Astrocyte (in vitro differentiated cells and primary cell): ENCODE results near the gene P3H3. TPM values are rescaled to one million over a fixed set of nuclear protein-coding genes. Genes with fewer than 3 reads are reported as not detected.

Experiments
- DNase-seq: peaks from one replicate; pipeline ENCODE4 v3.0.0-alpha.2; 2010; ENCODE audit warnings: low read depth
- FAIRE-seq: peaks from 2 replicates; lab custom pipeline; 2011; peaks lifted over from hg19 to GRCh38; lab: Jason Lieb, UNC
- H2AFZ ChIP-seq: 2 replicates; pipeline ENCODE4 v1.6.0; 2012; ENCODE audit warnings: low read depth, low read length, inconsistent platforms
- H3K27ac ChIP-seq: 2 replicates; pipeline ENCODE4 v1.5.1; 2011; ENCODE audit warnings: low read depth, low read length, inconsistent platforms
- H3K27me3 ChIP-seq: 2 replicates; pipeline ENCODE4 v1.6.0; 2011; ENCODE audit warnings: low read length, inconsistent platforms; ENCODE audit not compliant: insufficient read depth
- H3K36me3 ChIP-seq: 2 replicates; pipeline ENCODE4 v1.5.1; 2011; ENCODE audit warnings: low read length, inconsistent platforms; ENCODE audit not compliant: insufficient read depth
- H3K4me1 ChIP-seq: 2 replicates; pipeline ENCODE4 v1.5.1; 2011; ENCODE audit warnings: low read length, inconsistent platforms; ENCODE audit not compliant: insufficient read depth
- H3K4me2 ChIP-seq: 2 replicates; pipeline ENCODE4 v1.6.0; 2012; ENCODE audit warnings: low read length, inconsistent platforms
- H3K4me3 ChIP-seq: 2 replicates; pipeline ENCODE4 v1.5.1; 2011; ENCODE audit warnings: low read depth, mild to moderate bottlenecking, low read length, inconsistent platforms; ENCODE audit not compliant: insufficient read depth
- H3K79me2 ChIP-seq: 2 replicates; pipeline ENCODE4 v1.6.0; 2012; ENCODE audit warnings: mild to moderate bottlenecking, low read length, inconsistent platforms; ENCODE audit not compliant: insufficient read depth
- H3K9ac ChIP-seq: 2 replicates; pipeline ENCODE4 v1.6.0; 2012; ENCODE audit warnings: mild to moderate bottlenecking, low read length, inconsistent platforms
- H3K9me3 ChIP-seq: 2 replicates; pipeline ENCODE4 v1.5.1; 2012; ENCODE audit warnings: low read depth, mild to moderate bottlenecking, low read length, inconsistent platforms; ENCODE audit not compliant: insufficient read depth
- H4K20me1 ChIP-seq: 2 replicates; pipeline ENCODE4 v1.6.0; 2012; ENCODE audit warnings: low read length, inconsistent platforms; ENCODE audit not compliant: insufficient read depth
- H3K27ac Mint-ChIP-seq: one replicate; pipeline ENCODE4 v1.8.0; 2021; ENCODE audit warnings: mild to moderate bottlenecking, mixed read lengths; ENCODE audit not compliant: unreplicated experiment
- H3K27me3 Mint-ChIP-seq: one replicate; pipeline ENCODE4 v1.8.0; 2021; ENCODE audit warnings: low read depth, mixed read lengths; ENCODE audit not compliant: unreplicated experiment
- H3K36me3 Mint-ChIP-seq: one replicate; pipeline ENCODE4 v1.8.0; 2021; ENCODE audit warnings: low read depth, mixed read lengths; ENCODE audit not compliant: unreplicated experiment
- H3K4me1 Mint-ChIP-seq: one replicate; pipeline ENCODE4 v1.8.0; 2021; ENCODE audit warnings: low read depth, mixed read lengths; ENCODE audit not compliant: unreplicated experiment
- H3K4me3 Mint-ChIP-seq: one replicate; pipeline ENCODE4 v1.8.0; 2021; ENCODE audit warnings: mild to moderate bottlenecking, moderate library complexity, mixed read lengths; ENCODE audit not compliant: unreplicated experiment
- H3K9me3 Mint-ChIP-seq: one replicate; pipeline ENCODE4 v1.8.0; 2021; ENCODE audit warnings: mild to moderate bottlenecking, mixed read lengths; ENCODE audit not compliant: unreplicated experiment
- EZH2 ChIP-seq: IDR thresholded peaks from 2 replicates; pipeline ENCODE4 v1.6.1; 2012; ENCODE audit warnings: mild to moderate bottlenecking, low read length, inconsistent platforms; ENCODE audit not compliant: insufficient read depth
- total RNA-seq: library from RNA; stranded (reverse); gene quantifications from 2 replicates; pipeline ENCODE4 v1.2.1, GENCODE V29; 2021
- TF ChIP-seq, protein P1 (sequence below): IDR thresholded peaks from 2 replicates; pipeline ENCODE4 v1.5.1; 2011; ENCODE audit warnings: low read depth, mild to moderate bottlenecking, inconsistent platforms, low read length, moderate library complexity; ENCODE audit not compliant: insufficient read depth

The P3H3 gene
- total RNA-seq, 1 donor from 2014 or later: 101 TPM

DNA sequence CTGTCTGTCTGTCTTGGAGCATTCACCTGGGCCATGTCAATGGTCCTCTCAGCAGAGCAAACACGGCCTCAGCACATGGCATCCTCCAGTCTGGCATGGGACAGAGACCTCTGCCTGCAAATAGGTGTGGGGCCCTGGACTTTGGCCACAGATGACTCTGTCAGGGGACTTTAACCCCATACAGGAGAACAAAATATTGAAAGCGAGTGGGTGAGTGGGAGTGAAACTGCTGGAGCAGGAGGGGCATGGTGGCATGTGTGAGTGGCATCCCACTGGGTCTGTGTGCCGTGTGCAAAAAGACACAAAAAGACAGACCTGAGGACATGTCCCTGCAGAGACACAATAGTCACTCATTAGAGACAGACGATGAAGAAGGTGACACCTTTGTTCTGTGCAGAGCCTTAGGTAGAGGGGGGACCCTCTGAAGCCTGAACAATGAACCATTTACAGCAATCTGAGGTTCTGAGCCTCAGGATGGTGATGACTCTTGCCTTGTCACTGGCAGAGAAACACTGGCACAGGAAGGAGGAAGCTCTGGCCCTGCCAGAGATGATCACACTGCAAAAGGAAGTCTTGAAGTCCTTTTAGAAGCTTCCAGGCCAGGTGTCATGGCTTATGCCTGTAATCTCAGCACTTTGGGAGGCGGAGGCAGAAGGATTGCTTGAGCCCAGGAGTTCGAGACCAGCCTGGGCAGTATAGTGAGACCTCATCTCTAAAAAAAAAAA, 48.3 kb upstream of the P3H3 start:
- H3K4me1 Mint-ChIP-seq: peaks cover 9% of the 10 kb centered on the region
- no peaks in the 10 kb centered on the region for H3K79me2 ChIP-seq
- H3K27ac ChIP-seq: no peak overlapping the region
- peaks cover 6% of the 10 kb centered on the region for H3K4me1 ChIP-seq
- H4K20me1 ChIP-seq: no peaks in the 10 kb centered on the region
- H3K27me3 Mint-ChIP-seq: peaks cover 32% of the 10 kb centered on the region
- no peaks in the 10 kb centered on the region for H3K27me3 ChIP-seq
- H3K36me3 ChIP-seq: peaks cover 4% of the 10 kb centered on the region
- H3K9me3 Mint-ChIP-seq: peaks cover 4% of the 10 kb centered on the region
- H2AFZ ChIP-seq: no peak overlapping the region
- no peak overlapping the region for H3K27ac Mint-ChIP-seq
- H3K9me3 ChIP-seq: no peaks in the 10 kb centered on the region
- H3K9ac ChIP-seq: no peak overlapping the region
- H3K4me3 ChIP-seq: no peak overlapping the region
- H3K36me3 Mint-ChIP-seq: peaks cover 11% of the 10 kb centered on the region
- H3K4me3 Mint-ChIP-seq: peak overlapping the region; percentile 74
- FAIRE-seq: no peak
- TF ChIP-seq, protein P1, sequence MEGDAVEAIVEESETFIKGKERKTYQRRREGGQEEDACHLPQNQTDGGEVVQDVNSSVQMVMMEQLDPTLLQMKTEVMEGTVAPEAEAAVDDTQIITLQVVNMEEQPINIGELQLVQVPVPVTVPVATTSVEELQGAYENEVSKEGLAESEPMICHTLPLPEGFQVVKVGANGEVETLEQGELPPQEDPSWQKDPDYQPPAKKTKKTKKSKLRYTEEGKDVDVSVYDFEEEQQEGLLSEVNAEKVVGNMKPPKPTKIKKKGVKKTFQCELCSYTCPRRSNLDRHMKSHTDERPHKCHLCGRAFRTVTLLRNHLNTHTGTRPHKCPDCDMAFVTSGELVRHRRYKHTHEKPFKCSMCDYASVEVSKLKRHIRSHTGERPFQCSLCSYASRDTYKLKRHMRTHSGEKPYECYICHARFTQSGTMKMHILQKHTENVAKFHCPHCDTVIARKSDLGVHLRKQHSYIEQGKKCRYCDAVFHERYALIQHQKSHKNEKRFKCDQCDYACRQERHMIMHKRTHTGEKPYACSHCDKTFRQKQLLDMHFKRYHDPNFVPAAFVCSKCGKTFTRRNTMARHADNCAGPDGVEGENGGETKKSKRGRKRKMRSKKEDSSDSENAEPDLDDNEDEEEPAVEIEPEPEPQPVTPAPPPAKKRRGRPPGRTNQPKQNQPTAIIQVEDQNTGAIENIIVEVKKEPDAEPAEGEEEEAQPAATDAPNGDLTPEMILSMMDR: no peak
- no peak for TF ChIP-seq EZH2
- H3K4me2 ChIP-seq: no peak overlapping the region
- no peak for DNase-seq

DNA sequence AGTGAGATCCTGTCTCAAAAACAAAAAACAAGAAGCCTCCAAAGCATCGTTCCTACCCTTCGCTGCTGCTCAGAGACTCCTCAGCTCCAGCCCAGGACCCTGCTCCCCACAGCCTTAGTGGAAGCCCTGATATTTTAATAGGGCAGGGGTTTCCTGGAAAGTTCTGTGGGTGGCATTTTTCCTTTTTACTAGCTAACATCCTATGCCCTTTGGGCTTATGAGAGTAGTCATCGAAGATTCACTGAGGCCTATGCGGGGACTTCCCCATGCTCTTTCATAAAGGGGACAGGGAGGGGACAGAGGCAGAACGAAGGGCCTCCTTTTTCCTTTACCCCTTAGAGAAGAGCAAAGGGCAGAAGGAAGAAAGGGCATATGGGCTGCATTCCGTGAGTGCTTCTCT, 47.6 kb upstream of the P3H3 start:
- H3K27me3 Mint-ChIP-seq: peaks cover 28% of the 10 kb centered on the region
- Histone ChIP-seq H4K20me1 (no peaks in the 10 kb centered on the region), H3K4me3 (no peak overlapping the region), H3K79me2 (no peaks in the 10 kb centered on the region), H3K9ac (no peak overlapping the region), H3K9me3 (no peaks in the 10 kb centered on the region), H3K27ac (no peak overlapping the region), H2AFZ (no peak overlapping the region), H3K4me1 (peaks cover 6% of the 10 kb centered on the region), H3K36me3 (no peaks in the 10 kb centered on the region), H3K4me2 (no peak overlapping the region), H3K27me3 (no peaks in the 10 kb centered on the region)
- no peak overlapping the region for H3K27ac Mint-ChIP-seq
- H3K36me3 Mint-ChIP-seq: peaks cover 9% of the 10 kb centered on the region
- DNase-seq (no peak), FAIRE-seq (no peak)
- peaks cover 4% of the 10 kb centered on the region for H3K9me3 Mint-ChIP-seq
- H3K4me1 Mint-ChIP-seq: peaks cover 9% of the 10 kb centered on the region
- no peak for TF ChIP-seq EZH2
- TF ChIP-seq, protein P1: no peak
- H3K4me3 Mint-ChIP-seq: no peak overlapping the region

DNA sequence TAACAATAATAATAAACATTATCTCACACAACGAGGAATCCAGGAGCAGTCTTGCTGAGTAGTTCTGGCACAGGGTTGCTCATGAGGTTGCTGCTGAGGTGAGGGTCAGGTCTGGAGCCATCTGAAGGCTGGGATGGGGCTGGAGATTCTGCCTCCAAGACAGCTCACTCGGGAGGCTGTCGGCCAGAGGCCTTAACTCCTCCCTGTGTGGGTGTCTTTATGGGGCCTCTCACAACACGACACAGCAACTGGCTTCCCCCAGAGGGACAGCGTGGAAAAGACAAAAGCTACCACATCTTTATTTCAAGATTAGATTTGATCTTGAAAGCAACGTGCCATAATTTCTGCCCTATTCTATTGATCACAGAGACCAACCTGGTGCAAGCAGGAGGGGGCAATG, 46.1 kb upstream of the P3H3 start:
- no peak overlapping the region for H3K27ac Mint-ChIP-seq

More for the DNA sequence above, 46.1 kb upstream of the P3H3 start:
- no peak overlapping the region for H3K9ac ChIP-seq
- H3K4me1 Mint-ChIP-seq: peaks cover 13% of the 10 kb centered on the region
- no peak overlapping the region for H3K27ac ChIP-seq
- H3K4me3 Mint-ChIP-seq: peak overlapping the region; percentile 27
- H4K20me1 ChIP-seq: no peaks in the 10 kb centered on the region
- FAIRE-seq (no peak), DNase-seq (no peak)
- peaks cover 5% of the 10 kb centered on the region for H3K36me3 Mint-ChIP-seq
- H3K27me3 Mint-ChIP-seq: peaks cover 18% of the 10 kb centered on the region
- H3K4me1 ChIP-seq: peaks cover 6% of the 10 kb centered on the region
- TF ChIP-seq EZH2: no peak
- TF ChIP-seq, protein P1: no peak
- H3K27me3 ChIP-seq: no peaks in the 10 kb centered on the region
- peak overlapping the region; percentile 18 for H2AFZ ChIP-seq
- no peaks in the 10 kb centered on the region for H3K9me3 ChIP-seq
- no peak overlapping the region for H3K4me2 ChIP-seq
- peaks cover 4% of the 10 kb centered on the region for H3K9me3 Mint-ChIP-seq
- H3K79me2 ChIP-seq: no peaks in the 10 kb centered on the region
- H3K36me3 ChIP-seq: no peaks in the 10 kb centered on the region
- H3K4me3 ChIP-seq: no peak overlapping the region
